H9 (cell line): Measurements from ENCODE around the gene ALDH1L1. TPM values are rescaled to one million over a fixed set of nuclear protein-coding genes. Genes with fewer than 3 reads are reported as not detected.

Experiments used
- DNase-seq: peaks from one replicate; pipeline ENCODE4 v3.0.0-alpha.2; 2017
- H2AFZ ChIP-seq: one replicate; pipeline ENCODE4 v1.6.1; 2013; ENCODE audit warnings: mild to moderate bottlenecking, low read length, control low read depth, moderate library complexity
- H2AK5ac ChIP-seq: 2 replicates; pipeline ENCODE4 v1.6.1; 2013; ENCODE audit warnings: low read length, control low read depth, mixed read lengths; ENCODE audit not compliant: insufficient read length
- H2BK120ac ChIP-seq: one replicate; pipeline ENCODE4 v1.6.1; 2013; ENCODE audit warnings: low read depth, mild to moderate bottlenecking, low read length, control low read depth, inconsistent platforms; ENCODE audit not compliant: poor library complexity, severe bottlenecking
- H2BK12ac ChIP-seq: 2 replicates; pipeline ENCODE4 v1.6.1; 2013; ENCODE audit warnings: low read length, control low read depth, mixed read lengths, low read depth; ENCODE audit not compliant: insufficient read length
- H2BK15ac ChIP-seq: 2 replicates; pipeline ENCODE4 v1.6.1; 2013; ENCODE audit warnings: low read depth, low read length, control low read depth
- H2BK20ac ChIP-seq: one replicate; pipeline ENCODE4 v1.6.1; 2013; ENCODE audit warnings: low read depth, mild to moderate bottlenecking, low read length, control low read depth, inconsistent platforms; ENCODE audit not compliant: poor library complexity, severe bottlenecking
- H2BK5ac ChIP-seq: 2 replicates; pipeline ENCODE4 v1.6.1; 2013; ENCODE audit warnings: low read length, control low read depth, mixed read lengths; ENCODE audit not compliant: insufficient read length
- H3K14ac ChIP-seq: 2 replicates; pipeline ENCODE4 v1.6.1; 2013; ENCODE audit warnings: low read length, control low read depth; ENCODE audit not compliant: insufficient read depth
- H3K18ac ChIP-seq: 2 replicates; pipeline ENCODE4 v1.6.1; 2013; ENCODE audit warnings: low read depth, mild to moderate bottlenecking, mixed read lengths, low read length, control low read depth; ENCODE audit not compliant: insufficient read length
- H3K23ac ChIP-seq: 2 replicates; pipeline ENCODE4 v1.6.1; 2013; ENCODE audit warnings: low read length, control low read depth, mixed read lengths, low read depth; ENCODE audit not compliant: insufficient read length
- H3K23me2 ChIP-seq: 2 replicates; pipeline ENCODE4 v1.6.1; 2013; ENCODE audit warnings: low read depth, mild to moderate bottlenecking, mixed read lengths, low read length, control low read depth; ENCODE audit not compliant: insufficient read length, poor library complexity, severe bottlenecking
- H3K27ac ChIP-seq: 2 replicates; pipeline ENCODE4 v1.5.1; 2013; ENCODE audit warnings: low read length, control low read depth, mixed read lengths, low read depth; ENCODE audit not compliant: insufficient read length
- H3K27me3 ChIP-seq: 2 replicates; pipeline ENCODE4 v1.6.1; 2013; ENCODE audit warnings: low read length, control low read depth, inconsistent platforms; ENCODE audit not compliant: insufficient read depth
- H3K4ac ChIP-seq: 2 replicates; pipeline ENCODE4 v1.6.1; 2013; ENCODE audit warnings: low read depth, mild to moderate bottlenecking, control low read depth, inconsistent platforms, low read length, moderate library complexity
- H3K4me1 ChIP-seq: 2 replicates; pipeline ENCODE4 v1.6.1; 2013; ENCODE audit warnings: low read length, control low read depth, inconsistent platforms; ENCODE audit not compliant: insufficient read depth
- H3K4me2 ChIP-seq: 2 replicates; pipeline ENCODE4 v1.6.1; 2013; ENCODE audit warnings: low read length, control low read depth, mixed read lengths; ENCODE audit not compliant: insufficient read length, insufficient read depth
- H3K56ac ChIP-seq: 2 replicates; pipeline ENCODE4 v1.6.1; 2013; ENCODE audit warnings: low read depth, mild to moderate bottlenecking, mixed read lengths, low read length, control low read depth; ENCODE audit not compliant: insufficient read length
- H3K79me1 ChIP-seq: 2 replicates; pipeline ENCODE4 v1.6.1; 2013; ENCODE audit warnings: low read depth, mild to moderate bottlenecking, moderate library complexity, low read length, control low read depth, inconsistent platforms; ENCODE audit not compliant: insufficient read depth, poor library complexity, severe bottlenecking
- H3K79me2 ChIP-seq: 2 replicates; pipeline ENCODE4 v1.6.1; 2013; ENCODE audit warnings: low read length, control low read depth, inconsistent platforms; ENCODE audit not compliant: insufficient read depth
- H3K9ac ChIP-seq: 2 replicates; pipeline ENCODE4 v1.6.1; 2013; ENCODE audit warnings: low read length, control low read depth, mixed read lengths; ENCODE audit not compliant: insufficient read length; ENCODE audit errors: extremely low read depth
- H3K9me3 ChIP-seq: one replicate; pipeline ENCODE4 v1.6.1; 2013; ENCODE audit warnings: low read depth, low read length, inconsistent platforms; ENCODE audit not compliant: control insufficient read depth
- H3T11ph ChIP-seq: one replicate; pipeline ENCODE4 v1.6.1; 2013; ENCODE audit warnings: mild to moderate bottlenecking, low read length, control low read depth, inconsistent platforms
- H4K20me1 ChIP-seq: one replicate; pipeline ENCODE4 v1.6.1; 2013; ENCODE audit not compliant: control insufficient read depth, insufficient read length, insufficient read depth
- H4K5ac ChIP-seq: 2 replicates; pipeline ENCODE4 v1.6.1; 2013; ENCODE audit warnings: low read depth, mild to moderate bottlenecking, mixed read lengths, low read length, control low read depth; ENCODE audit not compliant: insufficient read length
- H4K8ac ChIP-seq: replicated peaks from 2 replicates; pipeline ENCODE4 v1.6.1; 2013; ENCODE audit warnings: low read length, control low read depth, mixed read lengths, low read depth; ENCODE audit not compliant: insufficient read length
- H4K91ac ChIP-seq: 2 replicates; pipeline ENCODE4 v1.6.1; 2013; ENCODE audit warnings: low read depth, mild to moderate bottlenecking, moderate library complexity, mixed read lengths, low read length, control low read depth; ENCODE audit not compliant: insufficient read length
- H3K27ac Mint-ChIP-seq, 3 experiments: 2 replicates in 2 of 3; 3 replicates in 1 of 3; pipeline ENCODE4 v1.8.0; 2020 to 2021; ENCODE audit warnings: mixed read lengths in 3 of 3, mild to moderate bottlenecking in 1 of 3, moderate library complexity in 1 of 3
- H3K27me3 Mint-ChIP-seq: 2 replicates; pipeline ENCODE4 v1.8.0; 2021; ENCODE audit warnings: low read depth, mild to moderate bottlenecking, moderate library complexity, mixed read lengths
- H3K36me3 Mint-ChIP-seq, 3 experiments: 2 replicates in 2 of 3; 3 replicates in 1 of 3; pipeline ENCODE4 v1.8.0; 2020 to 2021; ENCODE audit warnings: low read depth in 3 of 3, mixed read lengths in 3 of 3; ENCODE audit not compliant: insufficient read depth in 1 of 3
- H3K4me1 Mint-ChIP-seq, 2 experiments: 2 replicates each; pipeline ENCODE4 v1.8.0; 2020; ENCODE audit warnings: mixed read lengths in 2 of 2
- H3K4me3 Mint-ChIP-seq, 2 experiments: 2 replicates in 1 of 2; 3 replicates in 1 of 2; pipeline ENCODE4 v1.8.0; 2020 to 2021; ENCODE audit warnings: mild to moderate bottlenecking in 2 of 2, mixed read lengths in 2 of 2, moderate library complexity in 1 of 2
- H3K9me3 Mint-ChIP-seq, 2 experiments: 2 replicates in 1 of 2; 3 replicates in 1 of 2; pipeline ENCODE4 v1.8.0; 2020; ENCODE audit warnings: mild to moderate bottlenecking in 2 of 2, mixed read lengths in 2 of 2, moderate library complexity in 1 of 2
- WGBS: extraction: QIAGEN DNeasy Blood & Tissue Kit; methylation state at CpG from one replicate; pipeline ENCODE4 v1.1.7; 2013; ENCODE audit warnings: missing lambda C conversion rate, low lambda C conversion rate, mixed read lengths; ENCODE audit not compliant: insufficient read length; ENCODE audit errors: extremely low coverage; 5-methylcytosine and 5-hydroxymethylcytosine counted together
- total RNA-seq: library from RNA; stranded (reverse); gene quantifications from 2 replicates; pipeline ENCODE4 v1.2.1, GENCODE V29; 2021
- TF ChIP-seq, protein P1 (sequence below): fragments of 200-600 bp; sonication (generic); conservative IDR thresholded peaks from 3 replicates; pipeline ENCODE4 v1.8.0; 2021; ENCODE audit warnings: antibody characterized with exemption, mild to moderate bottlenecking

ALDH1L1 gene
- total RNA-seq, 1 experiment from 2014 or later = 0.90 TPM

DNA sequence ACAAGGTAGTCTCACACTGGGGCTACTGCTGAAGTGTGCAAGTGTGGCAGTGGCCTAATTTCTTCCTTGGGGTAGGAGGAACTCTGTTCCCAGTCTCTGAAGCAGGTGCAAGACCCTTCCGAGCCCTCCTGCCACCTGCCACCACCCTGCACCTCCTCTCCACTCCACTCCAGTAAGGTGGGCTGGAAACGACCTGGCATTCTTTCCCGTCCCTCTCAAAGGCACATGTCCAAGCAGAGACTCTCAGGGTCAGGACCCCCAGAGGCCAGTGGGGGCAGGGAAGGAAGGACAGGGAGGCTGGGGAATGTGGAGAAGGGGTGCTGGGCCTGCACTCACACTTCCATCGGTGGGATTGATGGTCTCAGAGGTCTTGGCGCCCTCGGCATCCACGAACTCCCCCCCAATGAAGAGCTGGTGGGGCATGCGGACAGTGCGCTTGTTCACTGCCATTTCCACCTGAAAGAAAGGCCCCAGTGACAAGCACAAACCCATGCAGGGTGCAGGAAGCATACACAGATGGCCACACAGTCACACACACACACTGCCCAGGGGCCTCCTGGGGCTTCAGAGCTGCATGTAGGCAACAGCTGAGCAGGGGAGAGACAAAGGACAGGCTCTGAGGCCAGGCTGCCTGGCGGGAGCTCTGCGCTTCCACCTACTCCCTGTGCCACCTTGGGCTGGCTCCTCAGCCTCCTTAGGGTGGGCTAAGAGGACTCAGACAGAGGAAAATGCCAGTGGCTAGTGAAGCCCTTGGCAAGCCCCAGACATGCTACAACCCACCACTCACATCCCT, 43.8 kb downstream of the ALDH1L1 start:
- DNase-seq = peak; percentile 15
- H3K27ac ChIP-seq = no peak overlapping the region
- H3K27me3 Mint-ChIP-seq = peaks cover 31% of the 10 kb centered on the region

More for the DNA sequence above, 43.8 kb downstream of the ALDH1L1 start:
- no peak overlapping the region for H3K14ac ChIP-seq
- Mint-ChIP-seq H3K27ac (peak overlapping the region in 1 of 3 experiments; percentile 73; a peak in 1 of 7 replicates), H3K36me3 (no peaks in the 10 kb centered on the region), H3K4me1 (peaks cover 17% of the 10 kb centered on the region in 2 experiments), H3K9me3 (peaks cover 0 to 4% of the 10 kb centered on the region in 2 experiments; a peak in 2 of 5 replicates), H3K4me3 (no peak overlapping the region)
- H4K91ac ChIP-seq = no peak overlapping the region
- no peak overlapping the region for H3T11ph ChIP-seq
- H3K23ac ChIP-seq = no peak overlapping the region
- no peak overlapping the region for H2AFZ ChIP-seq
- no peak overlapping the region for H2BK15ac ChIP-seq
- no peak overlapping the region for H2BK20ac ChIP-seq
- H4K5ac ChIP-seq = no peak overlapping the region
- H3K9ac ChIP-seq = no peak overlapping the region
- no peak overlapping the region for H3K56ac ChIP-seq
- H2BK120ac ChIP-seq = no peak overlapping the region
- no peak overlapping the region for H3K18ac ChIP-seq
- peaks cover 3% of the 10 kb centered on the region; the same call in 1 of the 2 replicates for H3K4me1 ChIP-seq
- no peak overlapping the region for H2BK12ac ChIP-seq
- peaks cover 2% of the 10 kb centered on the region for H4K20me1 ChIP-seq
- no peak overlapping the region for H4K8ac ChIP-seq
- no peaks in the 10 kb centered on the region for H3K23me2 ChIP-seq
- TF ChIP-seq, protein P1, sequence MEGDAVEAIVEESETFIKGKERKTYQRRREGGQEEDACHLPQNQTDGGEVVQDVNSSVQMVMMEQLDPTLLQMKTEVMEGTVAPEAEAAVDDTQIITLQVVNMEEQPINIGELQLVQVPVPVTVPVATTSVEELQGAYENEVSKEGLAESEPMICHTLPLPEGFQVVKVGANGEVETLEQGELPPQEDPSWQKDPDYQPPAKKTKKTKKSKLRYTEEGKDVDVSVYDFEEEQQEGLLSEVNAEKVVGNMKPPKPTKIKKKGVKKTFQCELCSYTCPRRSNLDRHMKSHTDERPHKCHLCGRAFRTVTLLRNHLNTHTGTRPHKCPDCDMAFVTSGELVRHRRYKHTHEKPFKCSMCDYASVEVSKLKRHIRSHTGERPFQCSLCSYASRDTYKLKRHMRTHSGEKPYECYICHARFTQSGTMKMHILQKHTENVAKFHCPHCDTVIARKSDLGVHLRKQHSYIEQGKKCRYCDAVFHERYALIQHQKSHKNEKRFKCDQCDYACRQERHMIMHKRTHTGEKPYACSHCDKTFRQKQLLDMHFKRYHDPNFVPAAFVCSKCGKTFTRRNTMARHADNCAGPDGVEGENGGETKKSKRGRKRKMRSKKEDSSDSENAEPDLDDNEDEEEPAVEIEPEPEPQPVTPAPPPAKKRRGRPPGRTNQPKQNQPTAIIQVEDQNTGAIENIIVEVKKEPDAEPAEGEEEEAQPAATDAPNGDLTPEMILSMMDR = no peak
- no peak overlapping the region for H3K4ac ChIP-seq
- no peaks in the 10 kb centered on the region for H3K9me3 ChIP-seq
- no CpG with 5 or more reads among the region's 11 CpGs for WGBS
- H3K27me3 ChIP-seq = no peaks in the 10 kb centered on the region
- no peaks in the 10 kb centered on the region for H3K79me1 ChIP-seq
- H2AK5ac ChIP-seq = no peak overlapping the region
- no peaks in the 10 kb centered on the region for H3K79me2 ChIP-seq
- no peak overlapping the region for H2BK5ac ChIP-seq
- no peak overlapping the region for H3K4me2 ChIP-seq
